MCF 10A (cell line): Measurements from ENCODE around the gene MAP3K3. TPM values are rescaled to one million over a fixed set of nuclear protein-coding genes. Genes with fewer than 3 reads are reported as not detected.

Experiments
- BruUV-seq: library from RNA; stranded (reverse); fragments of 400-500 nt; replicated peaks from 2 replicates; lab custom pipeline; 2021; lab: Mats Ljungman, UMichigan
- CTCF ChIA-PET: fragments of 300-600 bp; sonication (Branson Sonifier 250); formaldehyde crosslinking; extraction: SDS; loops from one replicate; lab custom pipeline; 2021; ENCODE audit warnings: antibody characterized with exemption, inconsistent platforms; lab: Yijun Ruan, JAX
- POLR2A ChIA-PET: fragments of 300-600, 350-650 bp; sonication (Branson Sonifier 250); formaldehyde crosslinking; extraction: SDS; loops from one replicate; lab custom pipeline; 2020; ENCODE audit warnings: antibody characterized with exemption, inconsistent platforms; lab: Yijun Ruan, JAX
- DNase-seq: peaks from one replicate; pipeline ENCODE4 v3.0.0-alpha.2; 2018; ENCODE audit not compliant: unreplicated experiment
- H3K27ac Mint-ChIP-seq: one replicate; pipeline ENCODE4 v1.8.0; 2022; ENCODE audit warnings: mild to moderate bottlenecking, low read depth, mixed read lengths; ENCODE audit not compliant: unreplicated experiment
- H3K27me3 Mint-ChIP-seq: one replicate; pipeline ENCODE4 v1.8.0; 2022; ENCODE audit warnings: mixed read lengths; ENCODE audit not compliant: insufficient read depth, unreplicated experiment
- H3K36me3 Mint-ChIP-seq: one replicate; pipeline ENCODE4 v1.8.0; 2022; ENCODE audit warnings: mild to moderate bottlenecking, moderate library complexity, mixed read lengths; ENCODE audit not compliant: insufficient read depth, unreplicated experiment
- H3K4me1 Mint-ChIP-seq: one replicate; pipeline ENCODE4 v1.8.0; 2022; ENCODE audit warnings: mixed read lengths; ENCODE audit not compliant: insufficient read depth, unreplicated experiment
- H3K4me3 Mint-ChIP-seq: one replicate; pipeline ENCODE4 v1.8.0; 2022; ENCODE audit warnings: mild to moderate bottlenecking, moderate library complexity, mixed read lengths; ENCODE audit not compliant: unreplicated experiment
- H3K9me3 Mint-ChIP-seq: one replicate; pipeline ENCODE4 v1.8.0; 2022; ENCODE audit warnings: mixed read lengths; ENCODE audit not compliant: unreplicated experiment
- intact Hi-C: fragments of 100-400 bp; cut with micrococcal nuclease; formaldehyde crosslinking; loops from 2 replicates; pipeline ENCODE4 v1.14.1; 2022
- total RNA-seq: library from RNA; stranded (reverse); gene quantifications from 2 replicates; pipeline ENCODE4 v1.2.3, GENCODE V29; 2022
- TF ChIP-seq, protein P1 (sequence below): fragments of 200-600 bp; IDR thresholded peaks from one replicate; pipeline ENCODE4 v1.8.0; 2022; ENCODE audit warnings: antibody characterized with exemption, mild to moderate bottlenecking; ENCODE audit not compliant: unreplicated experiment

MAP3K3 gene
- total RNA-seq, 1 experiment from 2014 or later = 12.8 TPM

DNA sequence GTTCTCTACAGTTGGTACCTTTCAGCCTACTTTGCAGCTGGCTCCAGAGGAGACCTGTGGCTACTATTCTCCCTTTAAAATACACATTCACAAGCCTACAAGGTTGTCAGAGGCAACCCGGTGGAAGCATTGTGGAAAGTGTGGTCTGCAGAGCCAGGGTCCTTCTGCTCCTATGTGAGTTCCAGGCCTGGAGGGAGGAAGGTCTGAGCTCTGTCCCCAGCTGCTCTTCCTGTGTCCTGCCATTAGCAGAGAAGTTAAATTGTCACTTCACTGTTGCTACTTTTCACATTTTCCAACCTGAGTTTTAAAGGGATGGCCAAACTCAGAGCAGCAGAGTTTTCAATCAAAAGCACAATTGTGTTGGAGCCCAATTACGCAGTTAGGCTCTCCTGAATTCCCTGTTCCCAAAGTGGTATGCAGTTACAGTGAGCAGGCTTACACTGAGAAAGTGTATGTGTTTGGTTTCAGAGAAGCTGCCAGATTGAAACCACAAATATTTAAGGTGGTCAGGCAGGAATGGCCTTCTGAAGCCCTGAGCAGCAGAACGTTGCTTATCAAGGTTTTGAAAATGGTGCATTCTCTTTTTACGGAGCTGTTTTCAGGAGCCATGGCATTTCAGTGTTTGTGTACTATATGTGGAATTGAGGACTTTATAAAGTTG, 25.0 kb downstream of the MAP3K3 start:
- peaks cover 22% of the 10 kb centered on the region for H3K36me3 Mint-ChIP-seq
- no peak overlapping the region for H3K4me3 Mint-ChIP-seq
- no TSS peak for BruUV-seq
- no peaks in the 10 kb centered on the region for H3K27me3 Mint-ChIP-seq
- TF ChIP-seq, protein P1, sequence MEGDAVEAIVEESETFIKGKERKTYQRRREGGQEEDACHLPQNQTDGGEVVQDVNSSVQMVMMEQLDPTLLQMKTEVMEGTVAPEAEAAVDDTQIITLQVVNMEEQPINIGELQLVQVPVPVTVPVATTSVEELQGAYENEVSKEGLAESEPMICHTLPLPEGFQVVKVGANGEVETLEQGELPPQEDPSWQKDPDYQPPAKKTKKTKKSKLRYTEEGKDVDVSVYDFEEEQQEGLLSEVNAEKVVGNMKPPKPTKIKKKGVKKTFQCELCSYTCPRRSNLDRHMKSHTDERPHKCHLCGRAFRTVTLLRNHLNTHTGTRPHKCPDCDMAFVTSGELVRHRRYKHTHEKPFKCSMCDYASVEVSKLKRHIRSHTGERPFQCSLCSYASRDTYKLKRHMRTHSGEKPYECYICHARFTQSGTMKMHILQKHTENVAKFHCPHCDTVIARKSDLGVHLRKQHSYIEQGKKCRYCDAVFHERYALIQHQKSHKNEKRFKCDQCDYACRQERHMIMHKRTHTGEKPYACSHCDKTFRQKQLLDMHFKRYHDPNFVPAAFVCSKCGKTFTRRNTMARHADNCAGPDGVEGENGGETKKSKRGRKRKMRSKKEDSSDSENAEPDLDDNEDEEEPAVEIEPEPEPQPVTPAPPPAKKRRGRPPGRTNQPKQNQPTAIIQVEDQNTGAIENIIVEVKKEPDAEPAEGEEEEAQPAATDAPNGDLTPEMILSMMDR = no peak
- H3K9me3 Mint-ChIP-seq = no peaks in the 10 kb centered on the region
- H3K4me1 Mint-ChIP-seq = peaks cover 16% of the 10 kb centered on the region
- no peak for DNase-seq
- ChIA-PET POLR2A (interaction anchor here (0.6 to 0.7 kb wide), 2 partner anchors 12 to 84 kb away, joined by 3 to 4 read pairs; no protein-coding TSS in a partner anchor), CTCF (no interaction called here)
- intact Hi-C loops = no loop called here
- no peak overlapping the region for H3K27ac Mint-ChIP-seq

DNA sequence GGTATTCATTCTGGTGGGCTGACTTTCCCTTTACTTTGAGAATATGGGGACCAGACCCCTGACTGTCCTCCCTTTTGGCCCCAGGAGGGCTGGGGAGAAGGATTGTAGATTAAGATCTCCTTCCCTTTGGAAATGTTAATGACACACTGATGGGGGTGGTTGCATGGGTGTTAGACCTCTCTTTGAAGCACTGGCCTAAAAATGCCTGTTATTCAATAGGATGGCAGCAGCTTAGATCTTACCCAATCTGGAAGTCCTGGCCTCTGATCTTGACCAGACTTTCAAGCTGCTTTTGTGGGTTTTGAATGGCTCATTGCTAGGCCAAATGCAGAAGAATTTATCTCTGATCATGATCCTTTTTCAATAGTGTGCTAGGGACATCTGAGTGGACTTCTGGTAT, 25.7 kb downstream of the MAP3K3 start:
- Mint-ChIP-seq H3K4me1 (peaks cover 16% of the 10 kb centered on the region), H3K27ac (no peak overlapping the region)
- CTCF ChIA-PET = interaction anchor here (0.7 kb wide), 1 partner anchor 66 kb away, joined by 3 read pairs; no protein-coding TSS in a partner anchor

DNA sequence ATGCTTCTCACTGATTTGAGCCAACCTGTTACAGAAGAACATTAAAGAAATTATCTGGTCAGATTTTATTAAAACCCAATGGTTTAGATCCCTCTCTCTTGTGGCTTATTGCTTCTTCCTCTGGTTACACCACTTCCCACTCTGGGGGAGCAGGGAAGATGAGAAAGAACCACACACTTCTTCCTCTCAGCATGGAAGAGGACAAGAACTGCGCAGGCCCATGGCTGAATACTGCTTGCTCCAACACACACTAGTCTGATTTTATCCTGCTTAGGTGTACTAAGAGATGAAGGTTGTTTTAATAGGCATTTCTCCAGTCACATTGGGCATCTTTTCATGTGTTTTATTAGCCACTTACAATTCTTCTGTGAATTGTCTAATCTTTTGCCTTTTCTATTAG, 27.6 kb downstream of the MAP3K3 start:
- H3K4me3 Mint-ChIP-seq = no peak overlapping the region
- TF ChIP-seq, protein P1 = no peak
- POLR2A ChIA-PET = no interaction called here
- no peak overlapping the region for H3K27ac Mint-ChIP-seq
- intact Hi-C loops = no loop called here
- peaks cover 16% of the 10 kb centered on the region for H3K4me1 Mint-ChIP-seq
- no TSS peak for BruUV-seq
- H3K27me3 Mint-ChIP-seq = no peaks in the 10 kb centered on the region
- no peak for DNase-seq
- CTCF ChIA-PET = no interaction called here
- H3K36me3 Mint-ChIP-seq = peaks cover 33% of the 10 kb centered on the region
- H3K9me3 Mint-ChIP-seq = no peaks in the 10 kb centered on the region

More for the DNA sequence above, 25.7 kb downstream of the MAP3K3 start:
- peaks cover 27% of the 10 kb centered on the region for H3K36me3 Mint-ChIP-seq
- no peaks in the 10 kb centered on the region for H3K9me3 Mint-ChIP-seq
- no peaks in the 10 kb centered on the region for H3K27me3 Mint-ChIP-seq
- TF ChIP-seq, protein P1 = no peak
- no peak for DNase-seq
- no TSS peak for BruUV-seq
- no peak overlapping the region for H3K4me3 Mint-ChIP-seq
- intact Hi-C loops = no loop called here
- POLR2A ChIA-PET = no interaction called here

DNA sequence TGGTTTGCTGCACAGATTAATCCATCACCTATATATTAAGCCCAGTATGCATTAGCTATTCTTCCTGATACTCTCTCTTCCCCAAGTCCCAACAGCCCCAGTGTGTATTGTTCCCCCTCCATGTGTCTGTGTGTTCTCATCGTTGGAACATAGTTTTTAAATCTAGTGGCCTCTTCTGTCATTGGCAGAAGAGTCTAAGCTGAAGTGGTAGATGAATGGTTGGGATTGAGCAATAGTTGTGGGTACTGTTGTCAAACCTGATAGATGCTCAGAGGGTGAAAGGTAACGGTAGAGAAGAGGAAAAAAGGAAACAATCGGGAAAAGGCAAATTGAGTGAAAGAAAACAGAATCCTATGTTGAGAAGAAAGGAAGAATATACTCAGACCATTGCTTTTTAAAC, 29.9 kb downstream of the MAP3K3 start:
- H3K27ac Mint-ChIP-seq = no peak overlapping the region
- no peaks in the 10 kb centered on the region for H3K4me1 Mint-ChIP-seq
- BruUV-seq = no TSS peak

More for the DNA sequence above, 29.9 kb downstream of the MAP3K3 start:
- Mint-ChIP-seq H3K9me3 (no peaks in the 10 kb centered on the region), H3K27me3 (no peaks in the 10 kb centered on the region), H3K4me3 (no peak overlapping the region), H3K36me3 (peaks cover 32% of the 10 kb centered on the region)
- POLR2A ChIA-PET = no interaction called here
- intact Hi-C loops = no loop called here
- CTCF ChIA-PET = interaction anchor here (0.7 kb wide), 2 partner anchors 51 to 116 kb away, joined by 3 to 4 read pairs; no protein-coding TSS in a partner anchor
- TF ChIP-seq, protein P1 = no peak
- no peak for DNase-seq
